GM03348 (cell line): Measurements from ENCODE around the gene SDCBP2.

Experiments
- DNase-seq: peaks from one replicate; pipeline ENCODE4 v3.0.0; 2012; ENCODE audit warnings: low spot score

SDCBP2 gene

DNA sequence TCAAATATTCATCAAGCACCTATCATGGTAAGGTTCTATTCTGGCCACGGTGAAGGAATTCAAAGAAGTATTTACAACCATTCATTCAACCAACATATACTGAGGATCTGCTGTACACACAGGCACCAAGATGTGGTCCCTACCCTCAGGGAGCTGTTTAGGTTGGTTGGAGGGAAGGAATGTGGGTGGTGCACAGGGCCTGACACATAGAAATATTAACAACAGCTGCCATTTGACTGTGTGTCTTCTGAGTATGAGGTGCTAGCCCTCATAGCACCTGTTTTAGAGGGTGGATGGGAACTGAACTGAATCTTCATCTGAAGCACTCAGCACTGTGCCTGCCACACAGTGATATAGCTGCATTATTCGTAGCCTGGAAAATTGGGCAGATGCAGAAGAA is 55.6 kb downstream of the SDCBP2 start:
- no peak for DNase-seq

DNA sequence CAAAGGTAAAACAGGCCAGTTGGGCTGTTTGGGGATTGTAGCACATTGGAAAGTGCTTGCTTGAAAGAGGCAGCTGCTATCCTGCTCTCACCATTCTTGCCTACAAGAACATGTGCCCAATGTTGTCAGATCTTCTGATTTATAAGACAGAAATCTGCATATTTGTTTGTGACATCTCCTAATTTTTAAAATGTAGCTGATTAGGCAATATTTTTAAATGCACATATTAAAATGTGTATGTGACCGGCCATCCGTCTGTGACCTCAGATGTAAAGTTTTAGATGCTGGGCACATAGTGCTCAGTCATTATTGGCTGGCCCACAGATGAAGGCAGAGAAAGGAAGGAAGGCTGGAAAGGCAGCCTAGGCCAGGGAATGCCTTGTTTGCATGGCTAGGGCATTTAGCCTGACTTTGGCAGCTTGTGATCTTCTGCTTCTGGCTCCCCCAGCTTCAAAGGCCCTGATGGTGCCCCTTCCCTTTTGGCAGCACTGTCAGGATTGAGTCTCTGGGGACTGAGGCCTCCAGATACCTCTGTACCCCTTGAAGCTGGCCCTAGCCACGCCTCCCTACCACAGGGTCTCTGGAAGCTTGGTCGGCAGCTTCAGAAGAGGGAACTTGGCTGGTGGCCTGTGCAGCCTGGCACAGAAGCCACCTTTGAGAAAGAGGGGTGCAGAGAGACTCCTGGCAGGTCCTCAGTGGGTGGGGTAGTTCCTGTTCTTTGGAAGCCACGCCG is 56.4 kb downstream of the SDCBP2 start:
- no peak for DNase-seq

DNA sequence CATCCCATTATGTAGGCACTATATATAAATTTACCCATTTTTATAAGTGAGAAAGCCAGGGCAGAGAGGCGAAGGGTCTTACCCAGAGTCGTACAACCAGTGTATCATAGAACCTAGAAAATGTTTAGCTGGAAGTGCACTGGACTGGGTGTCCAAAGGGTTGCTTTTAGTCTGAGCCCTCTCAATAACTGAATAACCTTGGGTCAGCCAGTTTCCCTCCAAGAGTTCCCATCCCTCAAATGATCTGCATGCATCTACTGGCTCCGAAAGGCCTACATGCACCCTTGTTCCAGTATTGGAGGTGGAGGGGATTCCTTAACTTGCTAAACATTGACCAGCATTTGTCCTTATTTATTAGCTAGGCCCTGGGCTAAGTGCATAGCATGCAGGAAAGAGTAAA is 59.1 kb downstream of the SDCBP2 start:
- DNase-seq, result no peak

DNA sequence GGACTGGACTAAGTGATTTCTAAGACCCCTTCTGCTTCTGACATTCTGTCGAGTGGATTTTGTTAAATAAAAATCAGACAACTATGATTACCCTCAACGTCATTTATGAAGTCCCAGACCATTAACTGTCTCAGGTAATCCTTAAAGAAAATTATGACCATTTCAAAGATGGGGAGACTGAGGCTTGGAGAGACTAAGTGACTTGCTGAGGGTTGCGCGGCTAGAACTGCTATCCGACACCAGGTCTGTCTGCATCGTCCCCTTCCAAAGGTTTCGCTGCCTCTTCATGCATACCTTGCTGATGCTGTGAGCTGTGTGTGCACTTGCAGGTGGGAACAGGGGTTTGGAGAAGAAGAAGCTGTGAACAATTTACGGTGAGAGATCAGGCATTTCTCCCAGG is 59.7 kb downstream of the SDCBP2 start:
- no peak for DNase-seq

DNA sequence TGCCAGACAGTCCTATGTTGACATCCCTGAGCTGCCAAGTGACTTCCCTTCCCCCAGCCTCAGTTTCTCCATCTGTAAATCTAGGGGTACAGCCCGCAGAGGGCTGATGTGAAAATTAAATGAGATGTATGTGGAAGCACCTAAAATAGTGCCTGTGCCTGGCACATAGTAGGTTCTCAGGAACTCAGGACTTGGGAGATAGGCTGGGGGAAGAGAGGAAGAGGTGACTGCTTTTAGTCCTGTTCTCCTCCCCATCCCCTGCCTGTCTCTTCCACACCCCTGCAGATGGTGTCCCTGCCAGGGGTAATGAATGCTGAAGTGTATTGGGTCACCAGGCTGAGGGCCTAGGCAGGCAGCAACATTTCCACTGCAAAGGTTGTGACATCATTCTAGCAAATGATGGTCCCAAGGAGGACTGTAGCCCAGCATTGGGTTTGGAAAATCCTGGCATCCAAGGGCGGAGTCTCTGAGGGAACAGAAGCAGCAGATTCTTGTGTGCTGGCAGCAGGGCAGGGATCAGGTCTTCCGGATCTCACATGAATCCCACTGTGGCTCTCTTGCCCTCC is 61.0 kb downstream of the SDCBP2 start:
- no peak for DNase-seq

DNA sequence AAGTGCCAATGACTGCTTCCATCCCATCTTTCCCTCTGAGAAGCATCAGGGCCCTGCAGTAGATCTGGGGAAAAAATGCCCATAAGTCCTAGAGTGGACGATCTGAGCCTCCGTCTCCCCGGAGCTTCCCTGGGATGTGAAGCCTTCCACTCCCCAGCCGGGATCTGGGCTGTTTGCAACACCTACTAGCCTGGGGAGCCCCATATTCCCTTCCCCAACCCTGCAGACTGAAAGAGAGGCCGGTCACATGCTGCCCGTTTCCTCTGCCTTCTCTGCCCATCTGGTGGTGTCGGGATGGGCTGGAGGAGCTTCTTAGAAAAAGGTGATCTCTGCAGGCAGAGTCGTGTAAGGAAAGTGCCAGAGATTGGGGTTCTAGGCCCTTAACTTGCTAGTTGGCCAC is 61.8 kb downstream of the SDCBP2 start:
- no peak for DNase-seq

DNA sequence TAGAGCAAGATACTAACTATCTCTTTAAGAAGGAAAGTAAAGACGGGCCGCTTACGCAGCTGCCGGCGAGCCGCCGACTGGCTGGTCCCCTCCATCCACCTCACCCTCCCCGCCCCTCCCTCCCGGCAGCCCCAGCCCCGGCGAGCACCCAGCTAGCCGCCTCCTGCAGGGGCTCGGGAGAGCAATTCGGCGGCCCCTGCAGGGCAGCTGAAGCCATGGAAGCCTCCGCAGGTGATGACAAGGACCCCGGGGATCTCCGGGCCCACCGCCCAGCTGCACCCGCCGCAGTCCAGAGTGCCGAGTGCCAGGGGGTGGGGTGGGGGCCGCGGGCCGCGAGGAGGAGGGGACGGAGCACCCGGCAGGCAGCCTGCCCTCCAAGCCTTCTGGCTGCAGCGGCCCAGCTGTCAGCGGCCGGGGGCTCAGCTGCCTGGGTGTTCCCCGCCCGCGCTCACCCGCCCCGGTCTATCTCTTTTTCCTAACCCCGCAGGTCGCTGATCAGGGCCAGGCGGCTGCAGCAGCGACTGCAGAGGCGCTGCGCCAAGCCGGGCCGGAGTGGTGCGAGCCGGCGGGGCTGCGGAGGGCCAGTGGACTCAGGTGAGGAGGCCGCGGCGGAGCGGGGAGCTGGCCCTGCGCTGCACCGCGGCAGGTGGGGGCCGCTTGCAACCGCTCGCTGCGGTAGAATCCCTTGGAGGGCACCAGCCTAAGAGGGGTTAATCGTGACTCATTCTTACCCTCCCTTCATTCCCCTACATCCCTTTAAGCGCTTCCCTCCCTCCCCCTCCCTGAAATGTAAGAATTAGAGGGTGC is 62.6 kb downstream of the SDCBP2 start, which contains the start of gene SNPH:
SNPH (plus strand) TSS at position 128 of the 807 bp plus-strand sequence. CDS start 29,946 bp downstream, outside the sequence.
- DNase-seq, result peak; percentile 96

DNA sequence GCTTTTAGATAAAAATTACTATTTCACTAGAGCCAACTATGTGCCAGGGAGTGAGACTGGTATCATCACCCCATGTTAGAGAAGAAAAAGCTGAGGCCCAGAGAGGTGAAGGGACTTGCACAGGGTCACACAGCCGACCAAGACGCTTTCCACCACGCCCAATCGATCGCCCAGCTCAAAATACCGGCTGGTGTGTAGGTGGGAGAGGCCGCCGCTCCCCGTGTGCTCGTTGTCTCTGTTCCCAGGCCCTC is 63.1 kb downstream of the SDCBP2 start:
- no peak for DNase-seq

DNA sequence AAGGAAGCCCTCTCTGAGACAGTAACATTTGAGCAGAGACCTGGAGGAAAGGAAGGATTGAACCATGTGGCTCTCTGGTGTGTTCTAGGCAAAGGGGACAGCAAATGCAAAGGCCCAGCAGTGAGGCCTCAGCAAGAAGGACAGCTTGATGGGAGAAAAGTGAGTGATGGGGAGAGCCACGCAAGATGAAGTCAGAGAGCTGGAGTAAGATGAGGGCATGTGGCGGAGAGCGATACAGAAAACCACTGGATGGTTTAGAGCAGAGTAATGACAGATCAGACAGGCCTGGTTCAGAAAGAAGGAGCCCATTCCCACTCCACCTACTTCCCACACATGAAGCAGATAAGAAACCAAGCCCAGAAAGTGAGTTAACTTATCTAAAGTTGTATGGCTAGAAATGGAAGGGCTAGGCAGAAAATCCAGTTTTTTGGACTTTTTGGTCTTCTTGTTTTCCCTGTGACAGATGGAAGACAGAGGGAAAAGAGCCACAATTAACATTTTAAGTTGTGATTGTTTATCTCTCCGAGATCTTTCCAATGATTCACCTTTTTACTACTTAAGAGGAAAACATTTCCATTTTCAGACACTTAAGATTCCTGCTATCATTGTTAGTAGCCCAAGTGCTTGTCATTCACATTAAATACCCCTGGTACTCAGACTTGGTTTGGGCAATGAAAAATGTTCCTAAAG is 63.6 kb downstream of the SDCBP2 start:
- DNase-seq, result no peak

DNA sequence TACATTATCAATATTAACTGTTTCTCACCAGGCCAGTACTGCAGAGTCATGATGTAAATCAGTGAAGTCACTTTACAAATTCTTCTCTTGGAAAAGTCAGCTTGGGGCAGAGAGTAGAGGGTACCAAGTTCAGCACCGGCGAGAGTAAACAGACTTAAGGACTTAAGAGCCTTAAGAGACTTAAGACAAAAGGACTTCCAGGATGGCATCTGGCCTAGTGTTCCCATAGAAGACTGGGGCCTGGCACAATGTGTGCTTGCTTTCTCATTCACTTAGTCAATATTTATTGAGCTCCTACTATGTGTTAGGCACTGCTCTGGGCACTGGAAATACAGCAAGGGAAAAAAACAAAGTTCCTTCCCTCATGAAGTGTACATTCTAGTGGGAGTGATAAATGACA is 64.2 kb downstream of the SDCBP2 start:
- no peak for DNase-seq

DNA sequence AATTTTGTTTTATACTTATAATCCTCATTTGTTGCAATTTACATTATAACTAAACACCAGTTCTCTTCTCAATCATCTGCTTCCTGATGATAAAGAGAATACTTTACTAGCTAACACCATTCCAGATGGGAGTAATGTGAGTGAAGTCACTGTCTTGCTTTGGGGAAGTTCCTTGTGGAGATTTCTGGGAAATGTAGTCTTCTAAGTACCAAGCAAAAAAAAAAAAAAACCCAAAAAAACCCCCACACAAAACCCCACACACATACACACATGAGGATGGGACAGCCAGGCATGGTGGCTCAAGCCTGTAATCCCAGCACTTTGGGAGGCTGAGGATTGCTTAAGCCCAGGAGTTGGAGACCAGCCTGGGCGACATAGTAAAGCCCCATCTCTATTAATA is 65.1 kb downstream of the SDCBP2 start:
- DNase-seq, result peak; percentile 51
